ENCODE results near the gene ABCD1. TPM values are rescaled to one million over a fixed set of nuclear protein-coding genes. Genes with fewer than 3 reads are reported as not detected.
"Not testable (repeated sequence)": the region's sequence is repeated elsewhere in the genome, so short reads cannot be mapped to it uniquely, and the experiment has no call there.

ABCD1 gene
- total RNA-seq, 1 donor from 2014 or later = 12.6 TPM

- no peak for DNase-seq (ENCODE audit: low read depth)
- no peak overlapping the region for H3K4me3 ChIP-seq (ENCODE audit: low read depth, low read length)
- TF ChIP-seq, protein P1, sequence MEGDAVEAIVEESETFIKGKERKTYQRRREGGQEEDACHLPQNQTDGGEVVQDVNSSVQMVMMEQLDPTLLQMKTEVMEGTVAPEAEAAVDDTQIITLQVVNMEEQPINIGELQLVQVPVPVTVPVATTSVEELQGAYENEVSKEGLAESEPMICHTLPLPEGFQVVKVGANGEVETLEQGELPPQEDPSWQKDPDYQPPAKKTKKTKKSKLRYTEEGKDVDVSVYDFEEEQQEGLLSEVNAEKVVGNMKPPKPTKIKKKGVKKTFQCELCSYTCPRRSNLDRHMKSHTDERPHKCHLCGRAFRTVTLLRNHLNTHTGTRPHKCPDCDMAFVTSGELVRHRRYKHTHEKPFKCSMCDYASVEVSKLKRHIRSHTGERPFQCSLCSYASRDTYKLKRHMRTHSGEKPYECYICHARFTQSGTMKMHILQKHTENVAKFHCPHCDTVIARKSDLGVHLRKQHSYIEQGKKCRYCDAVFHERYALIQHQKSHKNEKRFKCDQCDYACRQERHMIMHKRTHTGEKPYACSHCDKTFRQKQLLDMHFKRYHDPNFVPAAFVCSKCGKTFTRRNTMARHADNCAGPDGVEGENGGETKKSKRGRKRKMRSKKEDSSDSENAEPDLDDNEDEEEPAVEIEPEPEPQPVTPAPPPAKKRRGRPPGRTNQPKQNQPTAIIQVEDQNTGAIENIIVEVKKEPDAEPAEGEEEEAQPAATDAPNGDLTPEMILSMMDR (conservative IDR thresholded peaks at IDR 0.05; ENCODE audit: low read depth, low read length) = no peak
Observed at GRCh38 chrX:153741446-153741845, 16.8 kb downstream of the ABCD1 start.

DNA sequence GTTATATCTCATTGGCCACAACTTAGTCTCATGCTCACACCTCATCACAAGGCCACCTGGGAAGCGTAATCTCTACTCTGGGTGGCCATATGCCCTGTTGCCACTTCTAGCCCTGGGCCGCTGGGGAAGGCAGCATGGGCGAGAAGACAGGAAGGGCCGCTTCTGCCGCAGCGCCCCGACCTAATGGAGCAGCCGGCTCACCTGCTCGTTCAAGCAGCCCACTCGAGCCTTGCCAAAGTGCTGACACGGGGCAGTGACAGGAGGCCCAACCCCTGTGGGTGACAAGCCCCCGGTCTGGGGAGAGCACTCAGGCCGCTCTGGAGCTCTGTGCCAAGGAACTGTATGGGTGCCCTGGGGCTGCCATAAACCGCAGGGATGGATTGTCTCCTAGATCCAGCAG, 17.5 kb downstream of the ABCD1 start:
- H3K4me3 ChIP-seq (ENCODE audit: low read depth, low read length); DNase-seq (ENCODE audit: low read depth): not testable (repeated sequence)

DNA sequence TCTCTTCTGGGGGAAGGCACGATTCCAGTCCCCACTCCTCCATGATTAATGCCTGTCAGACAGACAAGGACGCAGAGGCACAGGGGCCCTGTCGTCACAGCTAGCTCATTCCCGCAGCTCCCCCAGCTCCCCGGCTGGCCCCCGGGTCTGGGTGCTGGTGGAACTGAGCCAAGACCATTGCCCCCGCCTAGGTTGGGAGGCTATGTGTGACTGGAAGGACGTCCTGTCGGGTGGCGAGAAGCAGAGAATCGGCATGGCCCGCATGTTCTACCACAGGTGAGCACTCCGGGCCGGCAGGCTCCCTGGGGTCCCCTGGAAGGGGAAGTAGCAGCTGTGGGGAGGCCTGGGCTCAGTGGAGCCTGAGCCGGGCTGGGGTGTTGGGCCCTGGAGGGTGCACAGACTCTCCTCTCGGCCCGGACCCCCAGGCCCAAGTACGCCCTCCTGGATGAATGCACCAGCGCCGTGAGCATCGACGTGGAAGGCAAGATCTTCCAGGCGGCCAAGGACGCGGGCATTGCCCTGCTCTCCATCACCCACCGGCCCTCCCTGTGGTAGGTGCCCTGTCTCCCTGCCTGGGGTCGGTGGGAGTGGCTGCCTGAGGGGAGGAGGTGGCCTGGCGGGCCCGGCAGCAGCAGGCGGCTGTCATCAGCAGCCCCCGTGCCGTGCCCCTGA, 18.3 kb downstream of the ABCD1 start:
- DNase-seq (ENCODE audit: low read depth); H3K4me3 ChIP-seq (ENCODE audit: low read depth, low read length): not testable (repeated sequence)

- DNase-seq (ENCODE audit: low read depth); H3K4me3 ChIP-seq (ENCODE audit: low read depth, low read length): not testable (repeated sequence)
Observed at GRCh38 chrX:153743468-153744209, 19.0 kb downstream of the ABCD1 start.

DNA sequence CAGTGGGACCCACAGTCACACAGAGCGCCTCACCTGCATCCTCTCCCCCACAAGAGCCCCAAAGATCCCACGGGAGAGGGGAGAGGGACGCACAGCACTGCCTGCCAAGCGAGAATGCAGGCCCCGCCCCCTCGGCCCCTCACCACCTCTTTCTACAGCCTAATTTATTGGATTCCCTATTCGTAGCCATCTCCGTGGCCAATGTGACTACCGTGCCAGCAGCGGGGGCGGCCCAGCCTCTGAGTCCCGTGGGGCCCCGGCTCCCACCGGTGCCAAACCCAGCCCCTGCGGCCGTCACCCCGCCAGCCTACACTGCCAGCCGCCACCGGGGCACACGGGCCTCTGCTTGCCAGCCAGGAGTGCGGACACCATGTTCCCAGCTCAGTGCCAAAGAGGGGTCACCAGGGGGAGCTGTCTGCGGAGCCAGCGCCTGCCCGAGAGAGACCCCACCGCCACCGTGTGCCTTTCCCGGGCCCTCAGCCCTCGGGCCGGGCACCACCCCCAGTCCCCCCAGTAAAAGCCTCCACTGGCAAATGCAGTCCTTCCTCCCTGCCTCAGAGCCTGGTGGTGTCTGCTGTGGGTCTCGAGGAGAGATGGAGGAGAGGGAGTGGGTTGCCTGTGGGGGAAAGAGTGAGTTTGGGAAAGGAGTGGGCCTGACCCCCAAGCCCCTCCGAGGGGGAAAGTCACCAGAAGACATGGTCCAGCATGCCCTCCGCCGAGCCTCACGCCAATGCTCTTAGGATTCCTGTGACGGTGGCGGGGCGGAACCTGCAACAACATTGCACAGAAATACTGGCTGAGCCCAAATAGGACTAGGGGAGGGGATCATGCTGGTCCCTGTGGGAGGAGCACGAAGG, 19.8 kb downstream of the ABCD1 start:
- DNase-seq (ENCODE audit: low read depth) = no peak
- TF ChIP-seq, protein P1 (conservative IDR thresholded peaks at IDR 0.05; ENCODE audit: low read depth, low read length) = peak; percentile 34
- H3K4me3 ChIP-seq (ENCODE audit: low read depth, low read length) = no peak overlapping the region

- not testable (repeated sequence) for H3K4me3 ChIP-seq (ENCODE audit: low read depth, low read length); DNase-seq (ENCODE audit: low read depth)
Observed at GRCh38 chrX:153745067-153745433, 20.4 kb downstream of the ABCD1 start.

GRCh38 chrX:153746359-153746758, 21.7 kb downstream of the ABCD1 start:
- no peak for DNase-seq (ENCODE audit: low read depth)
- H3K4me3 ChIP-seq (ENCODE audit: low read depth, low read length) = no peak overlapping the region
- TF ChIP-seq, protein P1 (conservative IDR thresholded peaks at IDR 0.05; ENCODE audit: low read depth, low read length) = no peak

GRCh38 chrX:153746991-153747390, 22.3 kb downstream of the ABCD1 start:
- not testable (repeated sequence) for DNase-seq (ENCODE audit: low read depth); H3K4me3 ChIP-seq (ENCODE audit: low read depth, low read length)

GRCh38 chrX:153749017-153749416, 24.4 kb downstream of the ABCD1 start:
- H3K4me3 ChIP-seq (ENCODE audit: low read depth, low read length); DNase-seq (ENCODE audit: low read depth): not testable (repeated sequence)

DNA sequence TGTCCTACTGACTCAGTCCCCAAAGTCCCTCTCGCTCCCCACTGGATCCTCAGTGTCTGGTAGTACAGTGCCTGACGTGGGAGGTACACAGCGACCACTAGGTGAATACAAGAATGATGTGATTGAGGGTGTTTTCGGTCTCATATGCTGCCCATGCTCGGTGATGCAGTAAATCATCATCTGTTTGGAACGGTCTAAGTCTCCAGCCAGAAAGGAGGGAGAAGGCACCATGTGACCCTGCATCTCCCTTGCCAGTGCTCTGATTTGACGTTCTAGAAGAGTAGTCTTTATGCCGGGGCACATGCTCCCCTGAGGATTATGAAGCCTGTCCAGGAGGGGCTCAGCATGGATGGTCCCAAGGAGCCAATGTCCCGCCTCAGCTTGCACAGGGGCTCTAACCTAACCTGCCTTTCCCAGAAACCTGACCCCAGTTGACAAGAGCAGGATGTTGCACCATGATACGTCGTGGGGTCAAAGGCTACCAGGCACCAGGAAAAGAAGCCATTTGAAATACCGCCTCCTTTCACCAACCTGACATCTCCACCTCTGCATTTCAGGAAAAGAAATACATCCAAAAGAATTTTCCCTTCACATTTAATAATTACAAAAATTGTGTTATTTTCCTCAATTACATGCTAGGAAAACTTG, 25.6 kb downstream of the ABCD1 start:
- TF ChIP-seq, protein P1 (conservative IDR thresholded peaks at IDR 0.05; ENCODE audit: low read depth, low read length) = no peak
- no peak overlapping the region for H3K4me3 ChIP-seq (ENCODE audit: low read depth, low read length)
- no peak for DNase-seq (ENCODE audit: low read depth)
